Measurements from ENCODE around the gene FCER2.

FCER2 gene

DNA sequence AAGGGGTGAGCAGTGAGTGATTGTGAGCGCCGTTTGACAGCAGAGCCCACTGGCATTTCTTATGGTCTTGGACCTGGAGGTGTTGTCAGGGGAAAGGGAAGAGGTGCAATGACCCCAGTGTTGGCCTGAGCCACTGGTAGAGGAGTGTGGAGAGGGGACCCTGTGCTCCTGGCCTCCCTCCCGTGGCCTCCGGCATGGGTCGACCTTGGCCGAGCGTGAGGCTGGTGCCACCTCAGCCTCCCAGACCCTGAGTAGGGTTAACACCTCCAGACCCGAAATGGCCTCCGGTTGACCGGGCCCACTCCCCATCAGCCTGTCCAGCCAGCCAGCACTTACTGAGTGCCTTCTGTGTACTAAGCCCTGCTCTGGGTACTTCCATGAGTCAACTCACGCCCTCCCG, 14.8 kb downstream of the FCER2 start:
- Histone ChIP-seq H3K27ac (ENCODE audit: low read depth, low read length) (no peak overlapping the region), H3K4me3 (ENCODE audit: insufficient read depth, low read length, poor library complexity, severe bottlenecking) (no peak overlapping the region), H3K9me3 (ENCODE audit: insufficient read depth, low read length) (no peaks in the 10 kb centered on the region), H3K4me2 (ENCODE audit: low read depth, low read length, poor library complexity, severe bottlenecking) (no peak overlapping the region), H4K20me1 (ENCODE audit: low read depth, low read length) (no peaks in the 10 kb centered on the region; the same call in 1 of the 2 replicates), H3K79me2 (ENCODE audit: insufficient read depth, low read length) (no peaks in the 10 kb centered on the region), H3K9ac (ENCODE audit: low read length) (no peak overlapping the region), H3K27me3 (ENCODE audit: low read length) (no peaks in the 10 kb centered on the region), H2AFZ (ENCODE audit: low read depth, low read length, severe bottlenecking) (no peak overlapping the region), H3K9me2 (replicated peaks; ENCODE audit: insufficient read depth, low read length) (no peaks in the 10 kb centered on the region), H3F3A (ENCODE audit: insufficient read depth) (no peaks in the 10 kb centered on the region), H3K36me3 (ENCODE audit: low read length) (no peaks in the 10 kb centered on the region)
- TF ChIP-seq, protein P1, sequence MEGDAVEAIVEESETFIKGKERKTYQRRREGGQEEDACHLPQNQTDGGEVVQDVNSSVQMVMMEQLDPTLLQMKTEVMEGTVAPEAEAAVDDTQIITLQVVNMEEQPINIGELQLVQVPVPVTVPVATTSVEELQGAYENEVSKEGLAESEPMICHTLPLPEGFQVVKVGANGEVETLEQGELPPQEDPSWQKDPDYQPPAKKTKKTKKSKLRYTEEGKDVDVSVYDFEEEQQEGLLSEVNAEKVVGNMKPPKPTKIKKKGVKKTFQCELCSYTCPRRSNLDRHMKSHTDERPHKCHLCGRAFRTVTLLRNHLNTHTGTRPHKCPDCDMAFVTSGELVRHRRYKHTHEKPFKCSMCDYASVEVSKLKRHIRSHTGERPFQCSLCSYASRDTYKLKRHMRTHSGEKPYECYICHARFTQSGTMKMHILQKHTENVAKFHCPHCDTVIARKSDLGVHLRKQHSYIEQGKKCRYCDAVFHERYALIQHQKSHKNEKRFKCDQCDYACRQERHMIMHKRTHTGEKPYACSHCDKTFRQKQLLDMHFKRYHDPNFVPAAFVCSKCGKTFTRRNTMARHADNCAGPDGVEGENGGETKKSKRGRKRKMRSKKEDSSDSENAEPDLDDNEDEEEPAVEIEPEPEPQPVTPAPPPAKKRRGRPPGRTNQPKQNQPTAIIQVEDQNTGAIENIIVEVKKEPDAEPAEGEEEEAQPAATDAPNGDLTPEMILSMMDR (IDR thresholded peaks at IDR 0.05; ENCODE audit: insufficient read depth, low read length, poor library complexity, severe bottlenecking) = no peak
- no peak for TF ChIP-seq EZH2phosphoT487 (conservative IDR thresholded peaks at IDR 0.05; ENCODE audit: low read length)

DNA sequence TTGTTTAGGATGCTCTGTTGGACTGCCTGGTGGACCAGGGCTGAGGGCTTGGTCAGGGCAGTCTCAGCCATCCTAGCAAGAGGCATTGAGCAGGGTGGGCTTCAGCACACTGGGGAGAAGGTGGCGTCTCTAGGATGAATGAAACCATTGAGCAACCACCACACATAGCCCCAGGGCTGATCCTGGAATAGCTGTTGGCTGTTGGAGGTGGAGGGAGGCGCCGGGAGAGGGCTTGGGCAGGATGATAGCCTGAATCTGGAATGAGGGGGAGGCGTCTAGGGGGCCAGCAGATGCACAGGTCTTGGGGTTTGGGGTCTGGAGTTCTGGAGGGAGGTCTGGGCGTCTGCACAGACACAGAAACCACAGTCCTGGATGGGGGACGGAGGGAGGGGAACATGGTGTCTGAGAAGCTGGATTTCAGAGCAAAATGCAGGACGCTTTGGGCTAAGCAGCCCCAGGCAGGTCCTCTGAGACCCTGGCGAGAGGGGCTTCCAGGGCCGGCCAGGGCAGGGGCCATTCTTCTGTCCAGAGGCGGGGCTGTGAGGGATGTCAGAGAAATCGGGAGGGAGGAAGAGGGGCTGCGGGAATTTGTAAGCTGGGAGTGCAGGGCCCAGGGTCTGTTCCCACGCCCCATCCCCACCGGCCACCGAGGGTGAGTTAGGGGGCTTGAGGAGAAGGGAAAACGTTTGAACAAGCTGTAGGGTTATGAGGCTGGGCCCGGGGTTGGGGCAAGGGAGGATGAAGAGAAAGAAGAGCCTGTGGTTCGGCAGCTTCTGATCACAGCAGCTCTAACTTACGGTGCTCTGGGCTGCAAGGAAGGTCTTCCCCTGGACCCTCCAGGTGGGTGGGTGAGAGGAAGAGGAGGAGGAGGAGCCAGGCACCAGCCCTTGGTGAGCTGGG, 16.1 kb downstream of the FCER2 start:
- Histone ChIP-seq H2AFZ (ENCODE audit: low read depth, low read length, severe bottlenecking) (no peak overlapping the region), H3K9me3 (ENCODE audit: insufficient read depth, low read length) (no peaks in the 10 kb centered on the region), H3K9me2 (replicated peaks; ENCODE audit: insufficient read depth, low read length) (no peaks in the 10 kb centered on the region), H3K79me2 (ENCODE audit: insufficient read depth, low read length) (0 out of 2 replicates have a peak, but pooled peaks cover 5% of the 10 kb centered on the region), H4K20me1 (ENCODE audit: low read depth, low read length) (no peaks in the 10 kb centered on the region; the same call in 1 of the 2 replicates), H3K27ac (ENCODE audit: low read depth, low read length) (no peak overlapping the region), H3K9ac (ENCODE audit: low read length) (no peak overlapping the region), H3K4me2 (ENCODE audit: low read depth, low read length, poor library complexity, severe bottlenecking) (no peak overlapping the region), H3K27me3 (ENCODE audit: low read length) (no peaks in the 10 kb centered on the region), H3K36me3 (ENCODE audit: low read length) (no peaks in the 10 kb centered on the region), H3K4me3 (ENCODE audit: insufficient read depth, low read length, poor library complexity, severe bottlenecking) (no peak overlapping the region), H3F3A (ENCODE audit: insufficient read depth) (no peaks in the 10 kb centered on the region)
- TF ChIP-seq, protein P1 (IDR thresholded peaks at IDR 0.05; ENCODE audit: insufficient read depth, low read length, poor library complexity, severe bottlenecking) = no peak
- TF ChIP-seq EZH2phosphoT487 (conservative IDR thresholded peaks at IDR 0.05; ENCODE audit: low read length) = no peak

- Histone ChIP-seq H3K27ac (ENCODE audit: low read depth, low read length) (no peak overlapping the region), H3K27me3 (ENCODE audit: low read length) (no peaks in the 10 kb centered on the region), H3F3A (ENCODE audit: insufficient read depth) (no peaks in the 10 kb centered on the region), H3K4me3 (ENCODE audit: insufficient read depth, low read length, poor library complexity, severe bottlenecking) (no peak overlapping the region), H3K79me2 (ENCODE audit: insufficient read depth, low read length) (0 out of 2 replicates have a peak, but pooled peaks cover 6% of the 10 kb centered on the region), H4K20me1 (ENCODE audit: low read depth, low read length) (no peaks in the 10 kb centered on the region; the same call in 1 of the 2 replicates), H3K36me3 (ENCODE audit: low read length) (no peaks in the 10 kb centered on the region), H2AFZ (ENCODE audit: low read depth, low read length, severe bottlenecking) (no peak overlapping the region), H3K9ac (ENCODE audit: low read length) (no peak overlapping the region), H3K9me2 (replicated peaks; ENCODE audit: insufficient read depth, low read length) (no peaks in the 10 kb centered on the region), H3K9me3 (ENCODE audit: insufficient read depth, low read length) (no peaks in the 10 kb centered on the region), H3K4me2 (ENCODE audit: low read depth, low read length, poor library complexity, severe bottlenecking) (no peak overlapping the region)
- TF ChIP-seq EZH2phosphoT487 (conservative IDR thresholded peaks at IDR 0.05; ENCODE audit: low read length) = no peak
- TF ChIP-seq, protein P1 (IDR thresholded peaks at IDR 0.05; ENCODE audit: insufficient read depth, low read length, poor library complexity, severe bottlenecking) = no peak
These were observed 19.6 kb downstream of the FCER2 start for GRCh38 chr19:7682175-7682855.

Data from SU-DHL-6 (cell line).